GM12878 (cell line): Measurements from ENCODE around the gene RIPOR1. TPM values are rescaled to one million over a fixed set of nuclear protein-coding genes. Genes with fewer than 3 reads are reported as not detected.

Experiments used
- CBX3 ChIP-seq: fragments of 200-600 bp; sonication (generic); IDR thresholded peaks from 2 replicates; pipeline ENCODE4 v1.6.1; 2016; ENCODE audit warnings: low read depth, borderline replicate concordance
- E2F4 ChIP-seq: IDR thresholded peaks from 2 replicates; pipeline ENCODE4 v1.6.1; 2012; ENCODE audit warnings: low read depth, low read length, improper control_type of control experiment
- E2F8 ChIP-seq: fragments of 450-650 bp; IDR thresholded peaks from 2 replicates; pipeline ENCODE4 v1.6.1; 2018; ENCODE audit warnings: mild to moderate bottlenecking, low read depth, moderate library complexity; ENCODE audit not compliant: partially characterized antibody
- EP300 ChIP-seq, 2 experiments: fragments of 150-350 bp in 1 of 2; IDR thresholded peaks; 2 replicates each; pipeline ENCODE4 v1.6.1; 2011 to 2012; ENCODE audit warnings: low read depth in 2 of 2, low read length in 2 of 2, borderline replicate concordance in 1 of 2, improper control_type of control experiment in 1 of 2, inconsistent platforms in 1 of 2; ENCODE audit not compliant: control insufficient read depth in 1 of 2
- EZH2 ChIP-seq: IDR thresholded peaks from 2 replicates; pipeline ENCODE4 v1.6.1; 2012; ENCODE audit warnings: low read depth, mild to moderate bottlenecking, control low read depth, inconsistent platforms, low read length, borderline replicate concordance; ENCODE audit not compliant: control insufficient read depth
- HDGF ChIP-seq: fragments of 450-650 bp; IDR thresholded peaks from 2 replicates; pipeline ENCODE4 v1.6.1; 2016; ENCODE audit warnings: antibody characterized with exemption
- IKZF2 ChIP-seq, 2 experiments: fragments of 450-650 bp; IDR thresholded peaks; 2 replicates each; pipeline ENCODE4 v1.6.1; 2017; ENCODE audit warnings: mild to moderate bottlenecking in 2 of 2, moderate library complexity in 2 of 2
- JUNB ChIP-seq: IDR thresholded peaks from 2 replicates; pipeline ENCODE4 v1.6.1; 2016; ENCODE audit warnings: antibody characterized with exemption, mild to moderate bottlenecking
- JUND ChIP-seq: IDR thresholded peaks from 2 replicates; pipeline ENCODE4 v1.6.1; 2012; ENCODE audit warnings: low read depth, mild to moderate bottlenecking, low read length, improper control_type of control experiment, moderate library complexity
- KLF5 ChIP-seq: fragments of 450-650 bp; IDR thresholded peaks from 2 replicates; pipeline ENCODE4 v1.6.1; 2014; ENCODE audit warnings: mild to moderate bottlenecking; ENCODE audit not compliant: partially characterized antibody
- MYC ChIP-seq: IDR thresholded peaks from 2 replicates; pipeline ENCODE4 v1.6.1; 2011; ENCODE audit warnings: mild to moderate bottlenecking, low read length, moderate library complexity, inconsistent platforms; ENCODE audit not compliant: insufficient read depth, insufficient replicate concordance, insufficient read length, severe bottlenecking
- NR2C1 ChIP-seq: fragments of 450-650 bp; IDR thresholded peaks from 2 replicates; pipeline ENCODE4 v1.6.1; 2017; ENCODE audit warnings: antibody characterized with exemption, mild to moderate bottlenecking, moderate library complexity
- PML ChIP-seq: IDR thresholded peaks from 2 replicates; pipeline ENCODE4 v1.6.1; 2012; ENCODE audit warnings: low read length, inconsistent platforms
- POLR2A ChIP-seq: IDR thresholded peaks from 2 replicates; pipeline ENCODE4 v1.6.1; 2011; ENCODE audit warnings: low read depth, mild to moderate bottlenecking, low read length
- RBBP5 ChIP-seq: fragments of 200-600 bp; sonication (generic); conservative IDR thresholded peaks from 2 replicates; pipeline ENCODE4 v1.6.1; 2016
- RCOR1 ChIP-seq: conservative IDR thresholded peaks from 2 replicates; pipeline ENCODE4 v1.6.1; 2012; ENCODE audit warnings: low read depth, low read length, improper control_type of control experiment
- TAF1 ChIP-seq: IDR thresholded peaks from 2 replicates; pipeline ENCODE4 v1.6.1; 2011; ENCODE audit warnings: mild to moderate bottlenecking, low read depth, low read length, borderline replicate concordance
- WRNIP1 ChIP-seq: IDR thresholded peaks from 2 replicates; pipeline ENCODE4 v1.6.1; 2011; ENCODE audit warnings: low read depth, low read length, improper control_type of control experiment, borderline replicate concordance
- ZZZ3 ChIP-seq: IDR thresholded peaks from 2 replicates; pipeline ENCODE4 v1.6.1; 2011; ENCODE audit warnings: low read depth; ENCODE audit not compliant: control insufficient read depth, insufficient read length
- polyA plus RNA-seq, 11 experiments: library from polyadenylated mRNA; depleted of rRNA in 4 of 11; unstranded in 6 of 11; stranded (reverse) in 5 of 11; fragments of >200 nt; fragmentation: Nextera tagmentation in 4 of 11; fragmentation: Illumina TruSeq in 1 of 11; extraction: Ambion mirVana in 4 of 11; extraction: Trizol in 1 of 11; gene quantifications; 1 replicate in 1 of 11; 2 replicates in 10 of 11; pipeline versions ENCODE4 v1.2.1 to v1.2.3, GENCODE V29; 2011 to 2016; ENCODE audit warnings: inconsistent platforms in 2 of 11, missing spikeins in 2 of 11, low read depth in 1 of 11
- total RNA-seq, 4 experiments: library from RNA; depleted of rRNA in 3 of 4; stranded (reverse); fragments of >200 nt in 3 of 4; fragmentation: Illumina TruSeq in 1 of 4; extraction: Trizol in 1 of 4; gene quantifications; 2 replicates each; pipeline versions ENCODE4 v1.2.1 to v1.2.3, GENCODE V29; 2013 to 2021
- TF ChIP-seq, protein P1 (sequence below): IDR thresholded peaks from 2 replicates; pipeline ENCODE4 v1.6.1; 2012; ENCODE audit warnings: low read depth, low read length, improper control_type of control experiment
- TF ChIP-seq, protein P2 (sequence below): IDR thresholded peaks from 2 replicates; pipeline ENCODE4 v1.6.1; 2012; ENCODE audit warnings: improper control_type of control experiment, low read depth, low read length; ENCODE audit not compliant: insufficient replicate concordance

The RIPOR1 gene
- total and polyA plus RNA-seq, 10 of the 15 experiments (the other 5 are each of a cell fraction or from before 2014, with no cell fraction given), result 0.13 to 28.5 (median 7.0) TPM

DNA sequence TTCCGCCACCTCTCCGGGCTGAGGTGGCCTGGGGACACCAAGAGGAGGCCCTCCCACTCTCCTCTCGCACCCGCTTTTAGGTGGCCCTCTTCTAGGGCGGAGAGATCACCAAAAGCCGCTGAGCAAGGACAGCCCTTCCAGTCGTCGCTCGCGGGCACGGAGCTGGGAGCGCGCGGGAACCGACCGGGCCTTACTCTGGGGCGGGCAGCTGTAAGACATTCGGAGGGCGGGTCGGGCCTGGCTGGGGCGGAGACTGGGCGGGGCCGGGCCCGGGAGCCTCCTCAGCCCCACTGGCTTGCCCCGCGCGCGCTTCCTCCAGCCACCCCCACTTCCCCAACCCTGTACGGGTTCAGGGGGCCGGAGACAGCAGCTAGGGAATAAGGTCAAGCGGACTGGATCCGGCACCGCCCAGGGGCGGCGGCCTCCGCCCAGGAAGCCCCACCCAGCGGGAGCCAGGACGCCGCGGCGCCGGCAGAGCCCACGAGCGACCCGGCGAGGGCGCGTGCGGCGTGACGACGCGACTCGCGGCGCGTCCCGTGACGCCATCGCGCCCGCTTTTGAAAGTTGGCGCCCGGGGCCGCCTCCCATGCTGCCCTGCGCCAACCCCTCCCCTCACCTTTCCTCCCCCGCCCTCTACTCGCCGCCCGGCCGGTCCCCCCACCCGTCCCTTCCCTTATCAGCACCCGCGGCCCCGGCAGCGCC, 33.3 kb downstream of the RIPOR1 start (continued):
- TF ChIP-seq, protein P1, sequence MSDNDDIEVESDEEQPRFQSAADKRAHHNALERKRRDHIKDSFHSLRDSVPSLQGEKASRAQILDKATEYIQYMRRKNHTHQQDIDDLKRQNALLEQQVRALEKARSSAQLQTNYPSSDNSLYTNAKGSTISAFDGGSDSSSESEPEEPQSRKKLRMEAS, result peak; percentile 46; the same call in 1 of the 2 replicates
- TF ChIP-seq MYC (peak; percentile 10), ZZZ3 (no peak), WRNIP1 (no peak), POLR2A (peak; percentile 83), RCOR1 (no peak), NR2C1 (peak; percentile 77; the same call in 1 of the 2 replicates), JUNB (no peak), CBX3 (no peak), EZH2 (no peak), E2F8 (peak; percentile 34), JUND (no peak), KLF5 (no peak), RBBP5 (no peak), IKZF2 (IDR thresholded peaks at IDR 0.05) (peak in 1 of 2 experiments; percentile 26; a peak in 1 of 4 replicates), PML (no peak), E2F4 (peak; percentile 97), HDGF (0 out of 2 replicates have a peak, but pooled peaks have one; percentile 56), EP300 (IDR thresholded peaks at IDR 0.05; ENCODE audit: borderline replicate concordance in 1 of 2, control insufficient read depth in 1 of 2, low read depth in 2 of 2, low read length in 2 of 2) (0 out of 4 replicates have a peak, but pooled peaks of 1 of the 2 experiments have one; percentile 10), TAF1 (peak; percentile 2; the same call in 1 of the 2 replicates)
- TF ChIP-seq, protein P2, sequence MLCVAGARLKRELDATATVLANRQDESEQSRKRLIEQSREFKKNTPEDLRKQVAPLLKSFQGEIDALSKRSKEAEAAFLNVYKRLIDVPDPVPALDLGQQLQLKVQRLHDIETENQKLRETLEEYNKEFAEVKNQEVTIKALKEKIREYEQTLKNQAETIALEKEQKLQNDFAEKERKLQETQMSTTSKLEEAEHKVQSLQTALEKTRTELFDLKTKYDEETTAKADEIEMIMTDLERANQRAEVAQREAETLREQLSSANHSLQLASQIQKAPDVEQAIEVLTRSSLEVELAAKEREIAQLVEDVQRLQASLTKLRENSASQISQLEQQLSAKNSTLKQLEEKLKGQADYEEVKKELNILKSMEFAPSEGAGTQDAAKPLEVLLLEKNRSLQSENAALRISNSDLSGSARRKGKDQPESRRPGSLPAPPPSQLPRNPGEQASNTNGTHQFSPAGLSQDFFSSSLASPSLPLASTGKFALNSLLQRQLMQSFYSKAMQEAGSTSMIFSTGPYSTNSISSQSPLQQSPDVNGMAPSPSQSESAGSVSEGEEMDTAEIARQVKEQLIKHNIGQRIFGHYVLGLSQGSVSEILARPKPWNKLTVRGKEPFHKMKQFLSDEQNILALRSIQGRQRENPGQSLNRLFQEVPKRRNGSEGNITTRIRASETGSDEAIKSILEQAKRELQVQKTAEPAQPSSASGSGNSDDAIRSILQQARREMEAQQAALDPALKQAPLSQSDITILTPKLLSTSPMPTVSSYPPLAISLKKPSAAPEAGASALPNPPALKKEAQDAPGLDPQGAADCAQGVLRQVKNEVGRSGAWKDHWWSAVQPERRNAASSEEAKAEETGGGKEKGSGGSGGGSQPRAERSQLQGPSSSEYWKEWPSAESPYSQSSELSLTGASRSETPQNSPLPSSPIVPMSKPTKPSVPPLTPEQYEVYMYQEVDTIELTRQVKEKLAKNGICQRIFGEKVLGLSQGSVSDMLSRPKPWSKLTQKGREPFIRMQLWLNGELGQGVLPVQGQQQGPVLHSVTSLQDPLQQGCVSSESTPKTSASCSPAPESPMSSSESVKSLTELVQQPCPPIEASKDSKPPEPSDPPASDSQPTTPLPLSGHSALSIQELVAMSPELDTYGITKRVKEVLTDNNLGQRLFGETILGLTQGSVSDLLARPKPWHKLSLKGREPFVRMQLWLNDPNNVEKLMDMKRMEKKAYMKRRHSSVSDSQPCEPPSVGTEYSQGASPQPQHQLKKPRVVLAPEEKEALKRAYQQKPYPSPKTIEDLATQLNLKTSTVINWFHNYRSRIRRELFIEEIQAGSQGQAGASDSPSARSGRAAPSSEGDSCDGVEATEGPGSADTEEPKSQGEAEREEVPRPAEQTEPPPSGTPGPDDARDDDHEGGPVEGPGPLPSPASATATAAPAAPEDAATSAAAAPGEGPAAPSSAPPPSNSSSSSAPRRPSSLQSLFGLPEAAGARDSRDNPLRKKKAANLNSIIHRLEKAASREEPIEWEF, result no peak
